GM15510 (cell line): ENCODE data around the gene LST1.

Experiments used
- POLR2A ChIP-seq: IDR thresholded peaks from 3 replicates; pipeline ENCODE4 v1.6.1; 2011; ENCODE audit warnings: borderline replicate concordance; ENCODE audit not compliant: insufficient read length; ENCODE audit errors: extremely low read depth

LST1 gene

DNA sequence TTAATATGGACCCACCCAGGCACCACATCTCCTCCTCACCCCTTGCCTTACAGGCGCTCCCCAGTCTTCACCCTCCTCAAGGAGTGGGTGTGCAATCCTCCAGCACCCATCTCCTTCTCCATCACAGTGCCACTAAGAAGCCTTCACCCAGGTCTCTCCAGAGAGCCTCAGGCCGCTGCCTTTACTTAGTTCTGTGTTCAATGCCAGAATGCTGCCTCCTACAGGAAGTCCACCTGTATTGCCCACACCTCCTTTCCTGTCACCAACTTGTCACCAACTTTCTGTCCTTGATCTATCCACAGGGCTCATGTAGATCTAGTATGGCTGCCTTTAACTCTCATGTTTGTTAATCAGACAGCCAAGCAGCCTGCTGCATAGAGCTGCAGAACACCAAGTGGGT lies 586 bp upstream of the LST1 start:
- no peak for TF ChIP-seq POLR2A

DNA sequence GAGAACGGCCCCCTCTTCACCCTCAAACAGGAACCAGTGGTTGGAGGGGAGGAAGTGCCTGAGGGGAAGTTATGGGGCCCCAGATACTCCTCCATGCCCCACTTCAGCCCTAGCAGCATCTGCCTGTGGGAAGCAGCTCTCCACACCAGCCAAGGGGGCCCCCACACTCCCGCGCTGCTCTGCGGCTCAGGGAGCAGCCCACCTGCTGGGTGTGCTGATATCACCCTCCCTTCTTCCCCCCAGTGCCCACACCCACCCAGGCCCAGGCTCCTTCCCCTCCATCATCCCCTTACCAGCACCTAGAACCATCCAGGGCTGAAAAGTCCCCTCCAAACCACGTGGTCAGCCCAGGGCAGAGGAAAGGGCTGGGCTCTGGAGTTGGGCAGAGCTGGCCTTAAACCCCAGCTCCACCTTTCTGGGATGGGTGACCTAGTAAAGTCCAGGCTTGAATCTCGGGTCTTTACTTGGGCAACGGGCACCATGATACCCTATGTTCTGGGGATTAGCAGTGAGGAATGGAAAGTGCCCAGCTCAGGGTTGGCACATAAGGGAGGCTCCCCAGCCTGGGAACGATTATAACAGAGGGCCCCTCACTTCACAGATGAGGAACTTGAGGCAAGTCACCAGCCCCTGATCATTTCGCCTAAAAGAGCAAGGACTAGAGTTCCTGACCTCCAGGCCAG lies 663 bp downstream of the LST1 start:
- TF ChIP-seq POLR2A = peak; percentile 45

DNA sequence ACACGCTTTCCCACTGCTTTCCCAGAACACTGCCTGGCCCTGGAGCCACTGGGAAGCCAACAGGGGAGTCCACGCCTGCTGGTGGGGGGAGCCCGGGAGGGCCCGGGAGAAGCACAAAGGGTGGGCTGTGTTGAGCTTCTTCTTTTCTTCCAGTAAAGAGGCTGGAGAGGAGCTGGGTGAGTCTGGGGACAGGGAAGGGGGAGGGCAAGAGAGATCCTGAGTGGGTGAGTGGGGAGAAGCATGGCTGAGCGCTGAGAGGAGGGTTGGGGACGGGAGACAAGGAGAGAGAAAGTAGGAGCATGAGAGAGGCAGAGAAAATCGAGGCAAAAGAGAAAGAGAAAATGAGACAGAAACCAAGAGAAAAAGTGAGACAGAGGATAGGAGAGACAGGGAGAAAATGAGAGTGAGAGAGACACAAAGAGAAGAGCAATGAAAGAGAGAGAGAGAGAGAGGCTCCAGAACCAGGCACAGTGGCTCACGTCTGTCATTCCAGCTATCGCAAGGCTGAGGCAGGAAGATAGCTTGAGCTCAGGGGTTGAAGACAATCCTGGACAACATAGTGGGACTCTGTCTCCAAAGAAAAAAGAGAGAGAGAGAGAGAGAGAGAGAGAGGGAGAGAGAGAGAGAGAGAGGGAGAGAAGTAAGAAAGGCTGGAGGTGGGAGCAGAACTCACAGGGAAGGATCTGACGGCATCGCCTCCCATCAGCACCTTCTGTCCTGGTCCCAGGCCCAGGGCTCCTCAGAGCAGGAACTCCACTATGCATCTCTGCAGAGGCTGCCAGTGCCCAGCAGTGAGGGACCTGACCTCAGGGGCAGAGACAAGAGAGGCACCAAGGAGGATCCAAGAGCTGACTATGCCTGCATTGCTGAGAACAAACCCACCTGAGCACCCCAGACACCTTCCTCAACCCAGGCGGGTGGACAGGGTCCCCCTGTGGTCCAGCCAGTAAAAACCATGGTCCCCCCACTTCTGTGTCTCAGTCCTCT lies 2.0 kb downstream of the LST1 start:
- no peak for TF ChIP-seq POLR2A

DNA sequence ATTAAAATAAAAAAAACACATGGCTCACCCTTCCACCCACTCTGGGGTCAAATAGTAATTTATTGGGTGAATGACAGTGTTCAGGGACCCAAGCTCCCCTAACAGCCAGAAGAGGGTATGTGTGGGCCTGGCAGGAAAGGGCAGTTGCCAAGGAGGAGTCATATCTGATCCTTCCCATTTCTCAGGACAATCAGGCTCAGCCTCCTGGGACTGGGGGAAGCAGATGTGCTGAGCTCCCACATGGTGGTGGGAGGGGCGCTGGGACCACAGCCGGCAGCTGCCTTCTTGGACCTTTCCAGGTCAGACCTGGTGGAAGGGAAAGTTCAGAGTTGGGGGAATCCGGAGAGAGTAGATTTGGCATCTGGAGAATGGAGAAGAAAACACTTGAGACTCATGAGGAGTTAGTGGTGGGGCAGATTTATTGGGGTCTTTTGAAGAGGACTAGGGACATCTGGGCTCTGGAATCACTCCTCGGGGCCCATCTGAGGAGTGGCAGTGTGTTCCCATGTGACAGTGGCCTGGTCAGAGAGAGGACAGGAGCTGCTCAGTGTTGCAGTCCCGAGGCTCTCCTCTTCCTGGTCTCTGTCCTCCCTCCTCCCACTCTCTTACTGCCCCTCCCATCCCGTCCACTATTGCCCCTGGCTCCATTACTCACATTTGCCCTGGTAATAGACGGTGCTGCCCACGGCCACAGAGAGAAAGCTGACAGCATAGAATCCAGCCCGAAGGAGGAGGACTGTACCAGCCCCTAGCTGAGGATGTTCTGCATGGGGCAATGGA lies 3.0 kb downstream of the LST1 start:
- TF ChIP-seq POLR2A = no peak

DNA sequence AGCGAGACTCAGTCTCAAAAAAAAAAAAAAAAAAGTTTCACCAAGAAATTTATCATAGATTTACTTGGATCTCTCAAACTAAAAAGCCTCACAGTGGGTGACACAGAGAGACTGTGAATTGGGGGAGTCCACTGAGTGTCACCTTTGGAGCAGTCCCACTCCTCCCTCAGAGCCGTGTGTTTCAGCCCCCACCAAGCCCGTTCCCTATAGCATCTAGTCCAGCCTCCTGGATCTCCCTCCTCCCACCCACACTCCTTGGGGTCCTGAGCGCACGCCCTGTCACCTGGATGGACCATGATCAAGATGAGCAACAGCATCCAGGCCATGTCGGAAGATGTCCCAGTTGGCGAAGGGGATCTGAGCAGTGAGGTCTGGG lies 6.3 kb downstream of the LST1 start:
- TF ChIP-seq POLR2A = no peak

DNA sequence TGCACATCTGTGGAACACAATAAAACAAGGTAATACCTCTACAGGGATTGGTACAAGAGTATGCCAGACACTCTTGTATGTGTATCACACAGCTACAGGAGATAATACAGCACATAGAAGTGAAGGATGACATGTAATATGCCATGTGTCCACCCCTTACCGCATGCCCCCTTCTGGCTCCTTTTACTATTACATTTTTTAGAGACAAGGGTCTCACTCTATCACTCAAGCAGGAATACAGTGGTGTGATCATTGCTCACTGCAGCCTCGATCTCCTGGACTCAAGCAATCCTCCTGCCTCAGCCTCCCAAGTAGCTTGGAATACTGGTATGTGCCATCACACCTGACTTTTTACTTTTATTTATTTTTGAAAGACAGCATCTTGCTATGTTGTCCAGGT lies 10.9 kb downstream of the LST1 start:
- no peak for TF ChIP-seq POLR2A

DNA sequence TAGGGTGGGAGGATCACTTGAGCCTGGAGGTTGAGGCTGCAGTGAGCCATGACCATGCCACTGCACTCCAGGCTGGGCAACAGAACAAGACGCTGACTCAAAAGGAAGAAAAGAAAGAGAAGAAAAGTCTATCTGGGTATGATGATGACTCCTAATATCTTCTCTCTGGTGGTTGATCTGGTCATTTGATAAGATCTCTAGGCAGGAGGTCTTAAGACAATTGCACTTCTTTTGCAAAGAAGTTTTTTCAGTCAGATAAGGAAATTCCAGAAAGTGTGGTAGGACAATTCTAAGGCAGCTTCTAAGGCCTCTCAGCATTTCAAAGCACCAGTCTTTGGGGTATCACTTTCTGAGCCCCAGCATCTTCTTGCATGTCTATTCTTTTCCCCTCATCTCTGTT lies 21.2 kb downstream of the LST1 start:
- TF ChIP-seq POLR2A = no peak

DNA sequence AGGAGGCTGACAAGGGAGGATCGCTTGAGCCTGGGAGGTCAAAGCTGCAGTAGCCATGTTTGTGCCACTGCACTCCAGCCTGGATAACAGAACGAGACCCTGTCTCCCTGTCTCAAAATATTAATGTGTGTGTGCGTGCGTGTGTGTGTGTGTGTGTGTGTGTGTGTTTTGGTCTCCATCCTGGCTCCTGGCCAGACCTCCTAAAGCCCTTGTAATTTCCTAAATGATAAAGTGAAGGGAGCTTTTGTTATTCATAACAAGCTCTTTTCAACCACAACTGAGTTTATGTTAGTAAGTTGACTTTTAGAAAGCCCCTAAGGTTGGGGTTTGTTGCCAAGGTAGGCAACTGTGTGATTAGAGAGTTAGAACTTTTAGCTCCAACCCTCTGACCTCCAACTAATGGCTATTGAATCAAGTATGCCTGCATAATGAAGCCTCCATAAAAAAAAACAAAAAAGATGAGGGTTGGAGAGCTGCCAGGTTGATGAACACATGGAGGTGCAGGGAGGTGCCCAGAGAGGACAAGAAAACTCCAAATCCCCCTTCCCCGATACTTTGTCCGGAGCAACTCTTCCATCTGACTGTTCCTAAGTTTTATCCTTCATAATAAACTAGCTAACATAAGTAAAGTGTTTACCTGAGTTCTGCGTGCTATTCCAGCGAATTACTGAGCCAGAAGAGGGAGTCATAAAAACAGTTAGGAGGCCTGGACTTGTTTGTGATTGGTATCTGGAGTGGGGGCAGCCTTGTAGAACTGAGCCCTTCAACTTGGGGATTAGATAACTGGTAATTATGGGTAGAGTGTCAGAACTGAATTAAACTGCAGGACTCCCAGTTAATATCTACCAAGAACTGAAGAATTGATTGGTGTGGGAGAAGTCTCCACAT lies 23.7 kb downstream of the LST1 start:
- TF ChIP-seq POLR2A = no peak

DNA sequence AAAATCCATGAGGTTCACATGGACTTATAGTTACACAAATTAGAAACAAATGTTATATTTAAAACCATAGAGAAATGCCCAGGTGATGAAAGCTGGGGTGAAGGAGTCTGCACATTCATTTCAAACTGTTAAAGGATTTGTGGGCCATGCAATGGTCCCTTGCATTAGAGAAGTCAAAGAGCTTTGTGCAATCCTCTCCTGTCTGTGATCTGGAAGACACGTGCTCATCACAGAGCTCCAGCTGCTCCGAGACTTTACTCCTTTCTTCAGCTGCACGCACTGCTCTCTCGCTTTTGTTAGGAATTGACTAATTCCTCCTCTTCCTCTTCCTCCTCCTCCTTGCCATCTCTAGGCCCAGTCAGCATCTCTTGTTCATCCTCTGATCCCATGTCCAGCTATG lies 24.9 kb downstream of the LST1 start:
- no peak for TF ChIP-seq POLR2A

DNA sequence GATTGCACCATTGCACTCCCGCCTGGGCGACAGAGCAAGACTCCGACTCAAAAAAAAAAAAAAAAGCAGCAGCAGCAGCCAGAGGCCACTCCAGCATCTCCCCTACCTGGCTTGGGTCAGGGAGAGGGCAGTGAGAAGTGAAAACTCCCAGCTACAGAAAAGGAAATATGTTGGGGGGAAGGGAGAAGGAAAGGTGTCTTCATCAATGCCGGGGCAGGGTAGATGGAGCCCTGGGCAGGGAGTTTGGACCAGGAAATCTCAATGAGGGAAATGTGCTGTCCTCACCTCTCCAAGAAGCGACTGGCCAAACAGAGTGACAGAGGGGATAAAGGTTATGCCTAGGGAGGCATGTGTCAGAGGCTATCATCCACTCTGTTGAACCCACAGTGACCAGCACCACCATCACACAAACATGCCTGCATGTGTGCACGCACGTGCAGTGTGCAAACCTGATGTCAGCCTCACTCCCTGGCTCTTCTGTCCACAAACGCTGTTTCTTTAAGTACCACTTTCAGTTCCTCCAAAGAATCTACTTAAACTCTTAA lies 28.1 kb downstream of the LST1 start:
- no peak for TF ChIP-seq POLR2A

DNA sequence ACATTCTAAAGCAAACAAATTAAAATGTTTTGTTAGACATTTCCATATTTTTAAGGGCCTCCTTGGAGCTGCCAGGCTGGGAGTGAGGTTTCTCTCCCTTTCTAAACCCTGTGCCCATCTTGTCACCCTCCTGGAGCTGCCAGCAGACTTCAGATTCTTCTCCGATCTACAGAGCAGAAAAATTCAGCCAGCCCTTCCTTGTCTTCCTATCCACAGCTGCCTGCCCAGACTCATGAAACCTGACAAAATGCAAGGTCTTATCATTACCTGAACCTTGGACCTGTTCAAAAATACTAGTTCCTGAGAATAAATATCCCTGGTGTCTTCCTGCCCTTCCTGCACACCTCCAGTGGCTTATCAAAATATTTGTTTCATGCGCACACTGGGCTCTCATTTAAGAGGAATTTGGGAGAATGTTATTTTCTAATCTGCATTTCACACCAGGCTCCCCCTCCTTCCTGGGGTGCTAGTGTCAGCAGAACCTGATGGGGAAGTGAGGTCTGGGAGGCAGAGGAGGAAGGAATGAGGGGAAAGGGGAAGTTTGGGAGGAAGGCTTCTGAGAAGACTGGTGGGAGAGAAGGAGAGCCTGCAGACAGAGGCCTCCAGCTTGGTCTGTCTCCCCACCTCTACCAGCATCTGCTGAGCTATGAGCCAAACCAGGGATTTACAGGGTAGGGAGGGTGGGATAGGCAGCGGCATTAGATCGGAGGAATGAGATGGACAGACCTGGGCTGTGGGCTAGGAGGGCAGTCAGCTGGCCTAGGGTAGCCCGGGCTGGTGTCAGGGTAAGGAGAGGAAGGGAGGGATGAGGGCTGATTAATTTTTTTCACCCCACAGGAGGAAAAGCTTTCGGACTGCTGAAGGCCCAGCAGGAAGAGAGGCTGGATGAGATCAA lies 28.9 kb downstream of the LST1 start, which contains the start of gene AIF1:
Gene AIF1 (plus strand): TSS at position 551 of the 895 bp plus-strand sequence. CDS start 96 bp downstream, at position 647.
- TF ChIP-seq POLR2A = no peak

DNA sequence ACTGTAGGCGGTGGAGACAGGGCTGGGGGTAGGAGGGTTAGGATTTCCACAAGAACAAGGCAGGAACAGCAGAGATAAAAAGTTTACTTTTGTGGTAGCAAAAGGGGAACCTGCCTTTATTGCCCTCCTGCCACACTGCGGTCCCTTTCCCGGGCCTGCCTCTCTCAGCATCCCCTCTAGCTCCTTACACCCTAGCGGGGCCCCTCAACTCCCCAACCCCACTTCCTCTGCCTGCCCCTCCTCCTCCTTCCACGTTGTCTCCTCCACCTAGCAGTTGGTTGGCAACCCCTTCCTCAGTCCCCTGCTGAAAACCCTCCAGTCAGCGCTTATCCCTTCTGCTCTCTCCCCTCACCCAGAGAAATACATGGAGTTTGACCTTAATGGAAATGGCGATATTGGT lies 29.7 kb downstream of the LST1 start:
- no peak for TF ChIP-seq POLR2A

DNA sequence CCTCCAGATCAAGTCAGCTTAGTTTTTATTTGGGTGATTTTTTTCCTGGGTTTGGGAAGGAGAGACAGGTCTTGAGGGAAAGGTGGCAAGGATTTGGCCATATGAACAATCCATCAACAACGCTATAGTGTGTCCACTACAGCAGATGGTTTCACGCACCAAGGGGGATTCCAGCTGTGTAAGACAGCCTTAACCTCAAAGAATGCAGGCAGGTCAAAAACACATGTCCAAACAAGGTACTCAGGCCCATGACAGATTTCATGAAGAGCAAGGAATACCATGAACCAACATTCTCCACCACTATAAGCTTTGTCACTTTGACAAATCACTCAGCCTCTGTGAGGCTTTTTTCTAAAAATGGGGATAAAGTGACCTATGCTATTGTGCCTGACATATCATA lies 30.9 kb downstream of the LST1 start:
- no peak for TF ChIP-seq POLR2A

DNA sequence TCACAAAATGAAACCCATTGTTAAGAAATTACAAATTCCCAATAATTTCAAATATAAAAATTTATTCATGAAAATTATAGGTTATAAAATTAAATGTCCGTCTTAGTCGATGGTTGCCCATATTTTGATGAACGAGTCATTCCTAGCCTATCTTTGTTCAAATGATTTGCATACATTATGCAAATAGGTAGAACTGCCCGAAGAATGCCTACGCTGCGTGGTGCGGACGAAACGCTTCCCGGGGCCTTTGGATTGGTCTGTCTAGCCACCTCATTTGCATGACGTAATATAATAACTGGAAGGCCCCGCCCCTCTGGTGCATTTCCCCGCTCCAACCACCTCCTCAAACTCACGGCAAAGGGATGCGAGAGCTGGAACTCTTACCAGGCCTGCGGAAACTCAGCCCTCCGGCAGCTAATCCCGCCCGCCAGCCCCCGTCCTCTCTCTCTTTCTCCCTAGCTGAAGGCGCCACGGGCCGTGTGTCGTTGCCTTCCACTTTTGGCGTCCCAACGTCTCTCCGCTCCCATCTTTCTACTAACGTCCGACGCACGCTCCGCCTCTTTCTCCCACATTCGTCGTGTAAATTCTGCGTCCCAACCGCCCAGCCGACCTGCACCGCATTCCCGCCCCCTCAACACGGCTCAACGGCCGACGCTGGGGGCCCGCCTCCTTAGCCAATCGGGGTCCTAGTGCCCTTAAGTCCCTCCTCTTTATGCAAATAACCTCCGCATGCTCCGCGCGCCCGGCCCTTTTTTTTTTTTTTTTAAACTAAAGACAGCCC lies 33.9 kb downstream of the LST1 start:
- TF ChIP-seq POLR2A = peak; percentile 81
